CD8-positive, alpha-beta memory T cell (primary cell): ENCODE results near the gene ASB4. TPM values are rescaled to one million over a fixed set of nuclear protein-coding genes. Genes with fewer than 3 reads are reported as not detected.

Source experiments
- CTCF ChIA-PET: fragments of 350-600 bp; sonication (Branson Sonifier 250); formaldehyde crosslinking; loops from one replicate; lab custom pipeline; 2021; ENCODE audit warnings: antibody characterized with exemption; lab: Charles Lee
- POLR2A ChIA-PET: fragments of 350-600 bp; sonication (Branson Sonifier 250); formaldehyde crosslinking; loops from one replicate; lab custom pipeline; 2021; ENCODE audit warnings: antibody characterized with exemption; lab: Charles Lee
- DNase-seq, 5 donors: peaks; one replicate each; pipeline versions ENCODE4 v3.0.0 to v3.0.0-alpha.2; 2020 to 2022; ENCODE audit warnings: mixed read lengths in 1 of 5
- H3K27ac ChIP-seq: one replicate; pipeline ENCODE4 v1.7.0; 2013; ENCODE audit warnings: low read depth, mild to moderate bottlenecking, low read length, moderate library complexity
- H3K27me3 ChIP-seq: 2 replicates; pipeline ENCODE4 v1.7.0; 2013; ENCODE audit warnings: low read length, mild to moderate bottlenecking; ENCODE audit not compliant: insufficient read depth, poor library complexity, severe bottlenecking
- H3K36me3 ChIP-seq: 2 replicates; pipeline ENCODE4 v1.7.0; 2013; ENCODE audit warnings: mild to moderate bottlenecking, low read length, moderate library complexity; ENCODE audit not compliant: insufficient read depth
- H3K4me1 ChIP-seq: 2 replicates; pipeline ENCODE4 v1.7.0; 2013; ENCODE audit warnings: mild to moderate bottlenecking, low read length, moderate library complexity; ENCODE audit not compliant: insufficient read depth
- H3K4me3 ChIP-seq: 2 replicates; pipeline ENCODE4 v1.7.0; 2013; ENCODE audit warnings: mild to moderate bottlenecking, low read length
- H3K9me3 ChIP-seq: 2 replicates; pipeline ENCODE4 v1.7.0; 2013; ENCODE audit warnings: mild to moderate bottlenecking, low read length
- H3K27ac Mint-ChIP-seq, 8 donors: one replicate each; pipeline ENCODE4 v1.8.0; 2020 to 2021; ENCODE audit warnings: mixed read lengths in 8 of 8, mild to moderate bottlenecking in 6 of 8, inconsistent platforms in 3 of 8, moderate library complexity in 3 of 8
- H3K27me3 Mint-ChIP-seq, 2 donors: one replicate each; pipeline ENCODE4 v1.8.0; 2020 to 2021; ENCODE audit warnings: mixed read lengths in 2 of 2, mild to moderate bottlenecking in 1 of 2, moderate library complexity in 1 of 2
- H3K36me3 Mint-ChIP-seq, 3 donors: one replicate each; pipeline ENCODE4 v1.8.0; 2020 to 2021; ENCODE audit warnings: mixed read lengths in 3 of 3, inconsistent platforms in 1 of 3, mild to moderate bottlenecking in 1 of 3
- H3K4me1 Mint-ChIP-seq, 3 donors: one replicate each; pipeline ENCODE4 v1.8.0; 2020 to 2021; ENCODE audit warnings: mixed read lengths in 3 of 3, inconsistent platforms in 1 of 3, mild to moderate bottlenecking in 1 of 3
- H3K4me3 Mint-ChIP-seq, 7 donors: one replicate each; pipeline ENCODE4 v1.8.0; 2020 to 2021; ENCODE audit warnings: mixed read lengths in 7 of 7, mild to moderate bottlenecking in 6 of 7, moderate library complexity in 4 of 7, inconsistent platforms in 2 of 7
- H3K9me3 Mint-ChIP-seq, 5 donors: one replicate each; pipeline ENCODE4 v1.8.0; 2020 to 2022; ENCODE audit warnings: mixed read lengths in 5 of 5, mild to moderate bottlenecking in 3 of 5, moderate library complexity in 2 of 5, inconsistent platforms in 1 of 5
- polyA plus RNA-seq: library from polyadenylated mRNA; unstranded; fragments of 300-500 nt; fragmentation: Illumina TruSeq; gene quantifications from one replicate; pipeline ENCODE4 v1.2.3, GENCODE V29; 2021
- total RNA-seq, 2 experiments: library from RNA; stranded (reverse); gene quantifications; one replicate each; pipeline ENCODE4 v1.2.3, GENCODE V29; 2021

ASB4 gene
- total and polyA plus RNA-seq, 3 experiments from 2014 or later, result not detected

DNA sequence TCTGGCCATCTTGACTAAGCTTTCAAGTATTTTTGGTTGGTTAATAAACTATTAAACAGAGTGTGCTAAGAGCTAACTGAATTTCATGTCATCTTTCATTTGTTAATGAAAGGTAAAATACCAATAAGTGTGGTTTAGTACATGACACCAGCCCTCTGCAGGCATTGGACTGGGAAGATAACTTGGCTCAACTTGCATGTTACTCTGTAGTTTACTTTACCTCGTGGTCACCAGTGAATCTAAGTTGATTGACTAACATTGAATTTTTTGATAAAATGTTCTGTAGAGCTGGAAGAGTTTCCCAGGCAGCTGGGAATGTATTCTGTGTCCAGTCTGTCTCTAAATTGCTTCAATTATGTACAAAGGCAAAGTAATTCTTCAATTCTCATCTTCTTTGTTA, 49.9 kb downstream of the ASB4 start:
- Histone ChIP-seq H3K27ac (no peak overlapping the region), H3K36me3 (no peaks in the 10 kb centered on the region), H3K4me1 (no peaks in the 10 kb centered on the region), H3K4me3 (no peak overlapping the region), H3K27me3 (no peaks in the 10 kb centered on the region), H3K9me3 (no peaks in the 10 kb centered on the region)
- Mint-ChIP-seq H3K36me3 (no peaks in the 10 kb centered on the region), H3K9me3 (no peaks in the 10 kb centered on the region), H3K4me1 (no peaks in the 10 kb centered on the region), H3K27ac (no peak overlapping the region), H3K4me3 (no peak overlapping the region), H3K27me3 (peaks cover 1 to 29% of the 10 kb centered on the region in 2 donors)
- ChIA-PET POLR2A (no interaction called here), CTCF (interaction anchor here (1.3 kb wide), 1 partner anchor 24 kb away, joined by 3 read pairs; no protein-coding TSS in a partner anchor)
- no peak for DNase-seq

DNA sequence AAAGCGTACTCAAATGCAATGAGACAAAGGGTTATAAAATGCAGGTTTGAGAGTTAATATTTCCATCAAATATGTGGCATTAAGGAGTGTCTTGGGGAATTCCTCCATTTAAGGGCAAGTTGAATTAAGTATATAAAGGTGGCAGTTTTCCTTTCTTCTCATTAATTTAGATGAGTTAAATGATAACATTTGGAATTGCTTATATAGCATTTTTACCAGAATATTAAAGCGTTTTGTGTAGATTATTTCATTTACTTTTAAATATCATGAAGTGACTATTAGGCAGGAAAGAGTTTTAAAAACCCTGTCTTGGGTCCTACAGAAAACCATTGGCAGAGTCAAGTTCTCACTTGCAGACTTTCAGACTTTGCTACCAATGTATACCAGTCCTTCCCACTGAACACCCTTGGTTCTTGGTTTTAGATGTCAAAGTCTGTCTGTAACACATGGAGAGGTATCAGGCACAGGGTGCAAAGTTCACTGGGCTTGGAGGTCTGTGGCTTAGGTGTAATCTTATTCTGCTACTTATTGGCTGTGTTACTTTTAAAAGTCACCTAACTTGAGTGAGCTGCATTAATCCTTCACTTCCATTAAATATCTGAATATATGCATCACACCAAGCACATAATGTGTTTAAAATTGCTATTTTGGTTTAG, 51.0 kb downstream of the ASB4 start:
- no peak overlapping the region for H3K27ac ChIP-seq
- Mint-ChIP-seq H3K9me3 (no peaks in the 10 kb centered on the region), H3K4me1 (no peaks in the 10 kb centered on the region), H3K4me3 (no peak overlapping the region), H3K27ac (no peak overlapping the region), H3K27me3 (peaks cover 1 to 29% of the 10 kb centered on the region in 2 donors), H3K36me3 (no peaks in the 10 kb centered on the region)
- POLR2A ChIA-PET, result no interaction called here
- H3K4me1 ChIP-seq, result no peaks in the 10 kb centered on the region
- no peak overlapping the region for H3K4me3 ChIP-seq
- H3K27me3 ChIP-seq, result no peaks in the 10 kb centered on the region
- no peaks in the 10 kb centered on the region for H3K36me3 ChIP-seq
- no peak for DNase-seq
- no peaks in the 10 kb centered on the region for H3K9me3 ChIP-seq
- CTCF ChIA-PET, result no interaction called here

DNA sequence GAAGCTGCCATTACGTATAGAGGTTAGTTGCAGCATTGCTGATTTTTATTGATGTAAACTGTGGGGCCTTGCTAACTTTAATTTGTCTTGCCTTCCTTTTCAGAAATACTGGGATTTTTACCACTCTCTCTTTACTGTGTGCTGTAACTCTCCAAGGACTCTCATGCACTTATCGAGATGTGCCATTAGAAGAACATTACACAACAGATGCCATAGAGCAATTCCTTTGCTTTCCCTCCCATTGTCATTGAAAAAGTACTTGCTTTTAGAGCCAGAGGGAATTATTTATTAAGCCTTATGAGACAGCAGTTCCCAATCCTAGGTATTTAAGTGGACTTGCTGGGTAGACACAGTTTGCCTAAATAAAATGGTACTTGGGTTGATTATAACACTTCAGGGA, 51.7 kb downstream of the ASB4 start:
- H3K27ac Mint-ChIP-seq, result no peak overlapping the region
- no peak for DNase-seq
- H3K36me3 Mint-ChIP-seq, result no peaks in the 10 kb centered on the region
- no peak overlapping the region for H3K4me3 ChIP-seq
- no peak overlapping the region for H3K4me3 Mint-ChIP-seq
- POLR2A ChIA-PET, result no interaction called here
- CTCF ChIA-PET, result no interaction called here
- no peaks in the 10 kb centered on the region for H3K9me3 ChIP-seq
- H3K27me3 Mint-ChIP-seq, result peaks cover 1 to 29% of the 10 kb centered on the region in 2 donors
- H3K27ac ChIP-seq, result no peak overlapping the region
- H3K36me3 ChIP-seq, result no peaks in the 10 kb centered on the region
- no peaks in the 10 kb centered on the region for H3K4me1 ChIP-seq
- H3K4me1 Mint-ChIP-seq, result no peaks in the 10 kb centered on the region
- H3K9me3 Mint-ChIP-seq, result no peaks in the 10 kb centered on the region
- no peaks in the 10 kb centered on the region for H3K27me3 ChIP-seq

DNA sequence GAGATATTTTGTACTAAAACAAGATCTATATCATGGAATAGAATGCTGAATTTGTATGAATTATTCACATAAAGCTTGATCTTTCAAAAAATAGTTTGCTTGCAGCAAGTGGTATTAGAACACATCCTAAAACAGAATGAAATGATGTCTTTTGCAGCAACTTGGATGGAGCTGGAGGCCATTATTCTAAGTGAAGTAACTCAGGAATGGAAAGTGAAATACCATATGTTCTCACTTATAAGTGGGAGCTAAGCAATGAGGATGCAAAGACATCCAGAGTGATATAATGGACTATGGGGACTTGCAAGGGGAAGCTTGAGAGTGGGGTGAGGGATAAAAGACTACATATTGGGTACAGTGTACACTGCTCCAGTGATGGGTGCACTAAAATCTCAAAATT, 53.7 kb downstream of the ASB4 start:
- no peaks in the 10 kb centered on the region for H3K4me1 Mint-ChIP-seq
- H3K36me3 ChIP-seq, result no peaks in the 10 kb centered on the region
- H3K4me3 Mint-ChIP-seq, result no peak overlapping the region
- no peak for DNase-seq
- H3K4me1 ChIP-seq, result no peaks in the 10 kb centered on the region
- no peaks in the 10 kb centered on the region for H3K27me3 ChIP-seq
- peaks cover 0 to 27% of the 10 kb centered on the region in 2 donors for H3K27me3 Mint-ChIP-seq
- CTCF ChIA-PET, result no interaction called here
- POLR2A ChIA-PET, result no interaction called here
- no peaks in the 10 kb centered on the region for H3K36me3 Mint-ChIP-seq
- H3K9me3 Mint-ChIP-seq, result no peaks in the 10 kb centered on the region
- H3K9me3 ChIP-seq, result no peaks in the 10 kb centered on the region
- no peak overlapping the region for H3K27ac ChIP-seq
- H3K4me3 ChIP-seq, result no peak overlapping the region
- H3K27ac Mint-ChIP-seq, result no peak overlapping the region

DNA sequence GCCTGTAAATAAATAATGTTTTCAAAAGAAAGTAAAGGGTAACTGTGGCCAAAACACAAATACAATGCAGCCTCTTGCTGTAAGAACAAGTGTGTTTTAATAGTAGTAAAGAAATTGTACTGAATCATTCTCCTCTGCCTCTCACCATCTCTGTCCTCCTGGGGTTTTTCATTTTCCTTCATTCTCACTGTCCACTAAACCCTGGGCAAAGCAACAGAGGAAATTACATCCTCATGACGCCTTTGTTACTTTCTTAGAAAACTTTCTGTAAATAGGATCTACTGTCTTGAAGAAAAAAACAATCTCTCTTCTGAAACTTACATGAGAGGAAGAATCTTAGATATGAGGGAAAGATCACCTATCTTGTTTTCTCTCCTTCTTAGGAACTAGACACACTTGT, 54.6 kb downstream of the ASB4 start:
- Mint-ChIP-seq H3K27ac (no peak overlapping the region), H3K9me3 (peaks cover 0 to under 1% (median 0%) of the 10 kb centered on the region in 5 donors), H3K4me3 (no peak overlapping the region), H3K4me1 (no peaks in the 10 kb centered on the region), H3K36me3 (no peaks in the 10 kb centered on the region), H3K27me3 (peaks cover 0 to 20% of the 10 kb centered on the region in 2 donors)
- CTCF ChIA-PET, result no interaction called here
- no peak for DNase-seq
- no peak overlapping the region for H3K4me3 ChIP-seq
- H3K36me3 ChIP-seq, result no peaks in the 10 kb centered on the region
- no peaks in the 10 kb centered on the region for H3K9me3 ChIP-seq
- no peaks in the 10 kb centered on the region for H3K27me3 ChIP-seq
- POLR2A ChIA-PET, result no interaction called here
- H3K27ac ChIP-seq, result no peak overlapping the region
- H3K4me1 ChIP-seq, result no peaks in the 10 kb centered on the region

DNA sequence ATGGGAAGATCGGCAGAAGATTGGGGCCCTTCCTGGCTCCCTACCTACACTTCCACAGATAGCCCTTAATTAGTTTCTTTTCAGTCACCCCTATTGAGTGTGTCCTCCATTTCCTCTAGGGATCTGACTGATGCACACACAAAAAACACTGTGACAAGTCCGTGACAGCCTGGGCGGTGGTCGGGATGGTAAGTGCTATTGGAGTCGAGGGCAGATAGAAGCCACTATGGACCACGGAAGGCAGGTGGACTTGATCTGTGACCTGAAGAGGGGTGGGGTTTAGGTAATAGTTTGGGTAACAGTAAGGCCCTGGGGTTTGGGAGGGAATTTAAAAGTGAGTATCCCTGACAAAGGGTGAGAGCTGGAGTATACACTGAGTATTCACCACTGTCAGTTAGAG, 57.6 kb downstream of the ASB4 start:
- no peak overlapping the region for H3K27ac ChIP-seq
- no peak overlapping the region for H3K4me3 ChIP-seq
- H3K9me3 Mint-ChIP-seq, result peaks cover 0 to 3% (median 0%) of the 10 kb centered on the region in 5 donors
- no peaks in the 10 kb centered on the region for H3K27me3 ChIP-seq
- H3K4me3 Mint-ChIP-seq, result no peak overlapping the region
- ChIA-PET POLR2A (no interaction called here), CTCF (no interaction called here)
- no peak overlapping the region for H3K27ac Mint-ChIP-seq
- DNase-seq, result no peak
- H3K9me3 ChIP-seq, result no peaks in the 10 kb centered on the region
- H3K27me3 Mint-ChIP-seq, result peaks cover 0 to 4% of the 10 kb centered on the region in 2 donors
- no peaks in the 10 kb centered on the region for H3K36me3 ChIP-seq
- no peaks in the 10 kb centered on the region for H3K4me1 Mint-ChIP-seq
- no peaks in the 10 kb centered on the region for H3K36me3 Mint-ChIP-seq
- no peaks in the 10 kb centered on the region for H3K4me1 ChIP-seq

DNA sequence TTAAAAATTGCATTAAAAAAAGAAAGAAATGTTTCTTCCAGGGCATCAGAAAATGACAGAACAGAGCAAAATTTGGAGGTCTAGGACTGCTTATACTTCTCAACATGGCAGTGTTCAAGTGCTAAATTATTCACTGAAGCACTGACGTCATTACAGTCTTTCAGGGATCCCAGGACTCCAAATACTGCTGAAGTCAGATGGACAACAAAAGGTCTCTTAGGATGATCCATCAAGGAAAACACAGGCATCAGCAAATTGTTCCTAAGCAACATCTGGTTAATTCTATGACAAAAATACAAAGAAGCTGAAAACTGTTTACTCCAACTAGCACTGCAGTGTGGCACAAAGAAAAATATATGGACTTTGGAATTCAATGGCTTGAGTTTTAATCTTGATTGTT, 58.4 kb downstream of the ASB4 start:
- H3K27ac Mint-ChIP-seq, result no peak overlapping the region

DNA sequence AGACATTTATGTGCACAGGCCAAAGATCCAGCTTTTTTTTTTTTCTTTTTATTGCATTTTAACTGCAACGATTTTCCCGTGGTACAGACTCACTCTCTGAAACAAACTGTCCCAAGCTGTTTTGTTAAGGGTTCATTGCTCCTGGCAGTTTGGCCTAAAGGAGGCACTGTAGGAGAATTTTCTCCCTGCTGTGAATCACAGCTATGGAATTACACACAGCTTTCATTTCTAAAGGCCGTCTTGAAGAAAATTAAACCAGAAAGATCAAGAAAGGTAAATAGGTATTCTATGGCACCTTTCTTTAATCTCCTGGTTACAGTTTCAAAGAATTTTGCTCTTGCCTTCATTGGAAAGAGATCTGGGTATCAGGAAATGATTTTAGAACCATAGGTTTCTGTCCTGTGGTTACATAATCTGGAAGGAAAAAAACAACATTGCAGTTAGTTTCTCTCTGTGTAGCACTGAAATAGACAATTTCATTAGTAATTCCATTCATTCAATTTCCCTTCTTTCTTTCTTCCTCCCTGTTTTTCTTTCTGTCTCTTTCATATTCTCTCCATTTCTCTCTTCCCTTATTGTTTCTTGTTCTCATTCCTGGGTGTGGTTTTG, 59.4 kb downstream of the ASB4 start:
- Mint-ChIP-seq H3K36me3 (no peaks in the 10 kb centered on the region), H3K4me1 (no peaks in the 10 kb centered on the region), H3K27me3 (no peaks in the 10 kb centered on the region), H3K27ac (no peak overlapping the region), H3K4me3 (no peak overlapping the region), H3K9me3 (peaks cover 0 to 3% (median 0%) of the 10 kb centered on the region in 5 donors)
- H3K27ac ChIP-seq, result no peak overlapping the region
- H3K36me3 ChIP-seq, result no peaks in the 10 kb centered on the region
- DNase-seq, result no peak
- no peaks in the 10 kb centered on the region for H3K27me3 ChIP-seq
- no peaks in the 10 kb centered on the region for H3K4me1 ChIP-seq
- ChIA-PET CTCF (no interaction called here), POLR2A (no interaction called here)
- H3K9me3 ChIP-seq, result no peaks in the 10 kb centered on the region
- no peak overlapping the region for H3K4me3 ChIP-seq

More for the DNA sequence above, 58.4 kb downstream of the ASB4 start:
- Mint-ChIP-seq H3K4me3 (no peak overlapping the region), H3K36me3 (no peaks in the 10 kb centered on the region), H3K4me1 (no peaks in the 10 kb centered on the region), H3K9me3 (peaks cover 0 to 3% (median 0%) of the 10 kb centered on the region in 5 donors), H3K27me3 (no peaks in the 10 kb centered on the region)
- H3K36me3 ChIP-seq, result no peaks in the 10 kb centered on the region
- H3K4me1 ChIP-seq, result no peaks in the 10 kb centered on the region
- H3K27ac ChIP-seq, result no peak overlapping the region
- POLR2A ChIA-PET, result no interaction called here
- H3K4me3 ChIP-seq, result no peak overlapping the region
- no peak for DNase-seq
- CTCF ChIA-PET, result no interaction called here
- no peaks in the 10 kb centered on the region for H3K9me3 ChIP-seq
- no peaks in the 10 kb centered on the region for H3K27me3 ChIP-seq
